Measurements from ENCODE around the gene SEC16A.
A peak's percentile ranks its signal among the peaks of the same experiment; 100 is the strongest.

The SEC16A gene

GRCh38 chr9:136395345-136396218, 87.3 kb downstream of the SEC16A start:
- Mint-ChIP-seq H3K9me3 (no peaks in the 10 kb centered on the region), H3K27me3 (ENCODE audit: low read depth) (no peaks in the 10 kb centered on the region), H3K4me3 (peak overlapping the region in 1 of 3 experiments; percentile 28), H3K4me1 (peaks cover 9% of the 10 kb centered on the region), H3K36me3 (ENCODE audit: low read depth) (peaks cover 31% of the 10 kb centered on the region), H3K27ac (no peak overlapping the region)
- no peak for TF ChIP-seq CTCF (IDR thresholded peaks at IDR 0.05; ENCODE audit: unreplicated experiment in 3 of 3)

- no peaks in the 10 kb centered on the region for H3K9me3 Mint-ChIP-seq
Measured at GRCh38 chr9:136395020-136395340, 87.9 kb downstream of the SEC16A start.

GRCh38 chr9:136394312-136395019, 88.4 kb downstream of the SEC16A start:
- Mint-ChIP-seq H3K4me3 (no peak overlapping the region), H3K9me3 (no peaks in the 10 kb centered on the region), H3K4me1 (peaks cover 9% of the 10 kb centered on the region), H3K27me3 (ENCODE audit: low read depth) (no peaks in the 10 kb centered on the region), H3K36me3 (ENCODE audit: low read depth) (peaks cover 37% of the 10 kb centered on the region), H3K27ac (no peak overlapping the region)
- no peak for TF ChIP-seq CTCF (IDR thresholded peaks at IDR 0.05; ENCODE audit: unreplicated experiment in 3 of 3)

More at GRCh38 chr9:136395020-136395340, 87.9 kb downstream of the SEC16A start:
- TF ChIP-seq CTCF (IDR thresholded peaks at IDR 0.05; ENCODE audit: unreplicated experiment in 3 of 3): no peak
- H3K27me3 Mint-ChIP-seq (ENCODE audit: low read depth): no peaks in the 10 kb centered on the region
- H3K27ac Mint-ChIP-seq: no peak overlapping the region
- peaks cover 9% of the 10 kb centered on the region for H3K4me1 Mint-ChIP-seq
- peaks cover 32% of the 10 kb centered on the region for H3K36me3 Mint-ChIP-seq (ENCODE audit: low read depth)
- no peak overlapping the region for H3K4me3 Mint-ChIP-seq

GRCh38 chr9:136393531-136393930, 89.3 kb downstream of the SEC16A start:
- peaks cover under 1% of the 10 kb centered on the region for H3K4me1 Mint-ChIP-seq
- peaks cover 42% of the 10 kb centered on the region for H3K36me3 Mint-ChIP-seq (ENCODE audit: low read depth)
- no peak overlapping the region for H3K27ac Mint-ChIP-seq
- no peak overlapping the region for H3K4me3 Mint-ChIP-seq
- H3K27me3 Mint-ChIP-seq (ENCODE audit: low read depth): no peaks in the 10 kb centered on the region
- H3K9me3 Mint-ChIP-seq: no peaks in the 10 kb centered on the region
- no peak for TF ChIP-seq CTCF (IDR thresholded peaks at IDR 0.05; ENCODE audit: unreplicated experiment in 3 of 3)

- TF ChIP-seq CTCF (IDR thresholded peaks at IDR 0.05; ENCODE audit: unreplicated experiment in 3 of 3): no peak
- Mint-ChIP-seq H3K4me3 (no peak overlapping the region), H3K36me3 (ENCODE audit: low read depth) (peaks cover 46% of the 10 kb centered on the region), H3K4me1 (no peaks in the 10 kb centered on the region), H3K9me3 (no peaks in the 10 kb centered on the region), H3K27me3 (ENCODE audit: low read depth) (no peaks in the 10 kb centered on the region), H3K27ac (no peak overlapping the region)
Measured at GRCh38 chr9:136392538-136393449, 90.0 kb downstream of the SEC16A start.

All from nephron (organoid).